Stimulated activated CD4-positive, alpha-beta T cell treated with anti-CD3 and anti-CD28 coated beads, TNF-alpha, amount 100 ng/mL, for 48 hours (primary cell): ENCODE data around the gene GULP1.

Experiments used
- DNase-seq, 3 donors: peaks; one replicate each; pipeline ENCODE4 v3.0.0-alpha.2; 2020; ENCODE audit warnings: low read depth in 3 of 3

Gene GULP1

DNA sequence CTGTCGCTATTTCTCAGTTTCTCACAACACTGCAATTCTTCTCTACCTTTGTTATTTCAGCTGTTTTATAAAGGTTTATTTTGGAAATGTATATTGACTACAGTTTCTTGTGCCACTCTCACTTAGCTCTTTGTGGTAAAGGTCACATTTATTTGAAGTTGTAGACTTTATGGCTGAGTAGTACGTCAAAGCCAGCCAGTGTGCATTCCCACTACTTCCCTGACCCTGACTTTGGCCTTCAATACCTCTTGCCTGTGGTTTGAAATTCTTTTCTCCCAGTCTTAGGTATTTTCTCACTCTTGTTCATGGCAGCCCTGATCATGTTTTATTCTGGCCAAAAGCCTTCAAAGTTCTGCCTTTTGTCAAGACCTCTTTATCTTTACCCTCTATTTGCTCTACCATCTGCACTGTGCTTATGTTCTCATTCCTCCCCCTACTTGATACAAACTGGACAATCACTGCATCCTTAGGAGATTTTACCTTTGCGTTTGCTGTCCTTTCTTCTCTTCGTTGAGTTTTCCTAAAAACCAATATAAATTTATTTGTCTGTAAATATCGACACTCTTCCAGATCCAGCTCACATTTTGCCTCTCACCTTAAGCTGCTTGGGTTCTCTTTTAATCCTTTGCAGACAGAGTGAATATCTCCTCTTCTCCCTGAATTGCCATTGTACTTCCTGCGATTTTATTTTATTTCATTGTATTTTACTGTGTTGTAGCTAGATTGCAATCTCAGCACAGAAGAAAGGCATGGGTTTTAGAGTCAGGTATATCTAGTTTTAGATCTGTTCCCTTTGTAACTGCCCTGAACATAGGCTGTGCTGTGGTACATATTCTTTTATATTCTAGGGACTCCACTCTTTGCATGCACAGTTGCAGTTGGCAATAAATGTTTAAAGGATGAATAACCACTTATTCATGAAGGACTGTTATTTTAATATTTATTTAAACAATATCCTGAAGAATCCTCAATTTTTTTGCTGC lies 31.2 kb downstream of the GULP1 start:
- no peak for DNase-seq

DNA sequence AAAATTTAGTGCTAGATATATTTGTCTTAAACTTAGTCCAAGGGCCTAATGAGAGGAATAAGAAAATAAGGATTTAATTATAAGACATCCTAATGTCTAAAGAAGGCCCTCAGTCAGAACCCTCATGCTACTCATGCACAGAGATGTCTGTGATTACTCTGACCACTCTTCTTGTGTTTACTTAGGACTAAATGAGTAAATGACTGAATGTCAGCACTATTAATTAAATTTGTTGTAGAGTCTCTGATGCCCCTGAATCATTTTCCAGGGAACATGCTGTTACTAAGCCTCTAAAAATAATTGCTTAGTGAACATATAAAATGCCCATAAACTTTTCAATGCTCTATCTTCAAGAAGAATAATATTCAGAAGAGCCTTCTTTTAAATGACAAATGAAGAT lies 32.4 kb downstream of the GULP1 start:
- DNase-seq = no peak

DNA sequence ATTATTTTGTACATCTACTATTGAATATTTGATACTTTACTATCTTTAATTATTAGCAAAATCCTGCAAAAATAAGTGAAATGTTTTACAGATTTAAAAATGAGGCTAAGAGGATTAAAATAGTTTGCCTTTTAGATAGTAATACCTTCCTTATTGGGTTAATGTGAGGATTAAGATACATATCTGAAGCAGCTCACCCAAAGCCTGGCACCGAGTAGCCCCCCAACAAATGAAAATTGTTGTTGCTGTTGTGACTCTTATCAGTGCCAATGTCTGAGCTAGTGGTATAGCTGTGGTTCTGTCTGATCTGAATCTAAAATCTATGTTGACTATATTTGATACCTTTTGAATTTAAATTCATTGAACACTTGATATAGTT lies 34.6 kb downstream of the GULP1 start:
- DNase-seq = no peak

DNA sequence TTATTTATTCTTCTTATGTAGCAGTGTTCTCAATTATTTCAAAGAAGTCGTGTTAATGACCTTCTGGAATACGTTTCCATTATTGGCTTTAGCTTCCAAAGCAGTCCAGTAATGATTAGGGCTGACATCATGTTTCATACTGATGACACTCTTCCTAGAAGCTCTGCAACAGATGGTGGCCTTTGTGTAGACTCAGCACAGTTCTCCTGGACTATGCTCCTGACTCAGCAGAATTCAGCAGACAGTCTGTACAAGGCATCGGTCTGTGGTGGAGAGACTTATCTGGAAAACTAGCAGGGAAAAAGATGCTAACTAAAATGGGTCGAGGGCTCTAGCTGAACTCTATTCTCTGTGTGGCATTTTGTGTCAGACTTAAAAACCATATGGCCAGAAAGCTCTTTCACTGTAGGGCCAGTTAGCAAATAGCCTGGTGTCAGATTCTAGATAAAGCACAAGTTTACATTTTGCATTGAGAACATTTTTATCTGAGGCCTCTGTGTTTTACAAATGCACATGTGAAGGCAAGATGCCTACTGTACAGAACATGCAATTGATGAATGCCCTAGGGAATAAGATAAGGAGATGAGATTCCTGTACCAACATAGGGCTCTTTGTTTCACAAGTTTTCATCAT lies 35.1 kb downstream of the GULP1 start:
- no peak for DNase-seq

DNA sequence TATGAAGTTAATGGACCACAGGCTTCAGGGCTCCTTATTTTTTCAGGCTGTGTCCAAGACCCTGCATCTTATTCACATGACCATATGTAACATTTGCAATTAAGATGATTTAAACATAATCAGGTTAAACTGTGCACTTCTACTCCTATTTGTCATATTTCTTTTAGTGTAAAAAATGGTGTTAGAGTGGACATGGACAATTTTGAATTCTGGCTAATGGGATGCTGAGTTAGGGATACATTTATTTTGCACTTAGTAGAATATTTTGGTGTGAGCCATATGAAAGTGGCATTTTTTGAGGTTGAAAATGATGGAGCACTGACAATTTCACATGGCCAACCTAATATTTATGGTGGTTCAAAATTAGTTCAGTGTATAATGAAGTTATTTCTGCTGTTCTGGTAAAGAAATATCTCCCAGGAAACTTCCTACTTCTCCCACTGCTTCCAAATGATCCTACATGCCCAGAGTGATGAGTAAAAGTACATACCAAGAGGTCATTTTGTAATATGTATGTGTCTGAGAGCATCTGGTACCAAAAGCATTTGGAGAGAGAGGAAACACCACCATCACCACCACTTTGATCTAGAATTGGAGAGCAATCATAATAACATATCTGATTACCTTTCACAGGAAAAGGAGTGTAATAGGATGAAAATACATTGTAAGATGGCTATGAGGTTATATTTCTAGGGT lies 36.0 kb downstream of the GULP1 start:
- no peak for DNase-seq

DNA sequence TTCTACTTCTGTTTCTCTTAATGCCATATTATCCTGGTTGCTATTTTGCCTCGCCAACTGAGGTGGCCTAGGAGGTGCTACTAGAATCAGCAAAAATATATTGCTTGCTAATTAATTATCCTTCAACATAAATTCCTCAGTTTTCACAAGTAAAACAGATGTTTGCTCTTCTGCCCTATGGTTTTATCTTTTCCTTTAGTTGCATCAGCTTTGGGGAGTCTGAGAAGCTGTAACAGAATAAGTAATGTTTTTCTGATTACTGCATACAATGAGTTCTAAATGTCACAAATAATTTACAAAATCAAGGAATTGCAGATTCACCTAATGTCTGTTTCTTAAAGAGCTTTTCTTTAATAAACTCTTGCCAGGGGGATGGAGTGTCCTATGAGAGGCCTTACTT lies 36.7 kb downstream of the GULP1 start:
- DNase-seq = no peak

DNA sequence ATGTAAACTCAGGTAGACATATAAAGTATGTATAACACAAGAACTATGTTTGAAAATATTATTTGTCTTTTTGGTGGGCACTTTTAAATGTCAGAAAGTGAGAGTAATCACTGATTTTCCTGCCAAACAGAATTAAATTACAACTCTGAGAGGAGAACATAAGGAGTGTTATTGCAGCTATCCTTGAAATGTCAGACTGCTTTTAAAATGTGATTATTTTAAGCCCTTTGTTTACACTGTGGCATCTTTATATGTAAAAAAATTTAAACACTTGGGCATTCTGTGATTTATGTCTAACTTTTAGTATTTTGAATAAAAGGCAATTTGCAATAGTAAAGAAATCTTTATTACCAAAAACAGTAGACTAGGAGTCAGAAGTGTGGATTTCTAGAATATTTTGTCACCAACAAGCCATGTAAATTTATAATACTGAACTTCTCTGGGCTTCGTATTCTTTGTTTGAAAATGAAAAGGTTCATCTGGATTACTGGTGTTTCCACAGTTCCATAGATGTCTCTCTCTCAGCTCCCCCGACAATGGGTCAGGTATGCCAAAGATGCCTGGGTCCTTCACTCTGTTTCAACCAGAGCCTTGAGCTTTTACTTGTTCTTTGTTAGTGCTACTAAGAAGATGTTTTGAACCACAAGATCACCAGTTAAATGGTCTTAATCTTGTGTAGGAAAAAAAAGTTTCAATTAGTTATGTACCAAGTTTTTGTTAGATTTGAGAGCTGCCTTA lies 38.8 kb downstream of the GULP1 start:
- no peak for DNase-seq

DNA sequence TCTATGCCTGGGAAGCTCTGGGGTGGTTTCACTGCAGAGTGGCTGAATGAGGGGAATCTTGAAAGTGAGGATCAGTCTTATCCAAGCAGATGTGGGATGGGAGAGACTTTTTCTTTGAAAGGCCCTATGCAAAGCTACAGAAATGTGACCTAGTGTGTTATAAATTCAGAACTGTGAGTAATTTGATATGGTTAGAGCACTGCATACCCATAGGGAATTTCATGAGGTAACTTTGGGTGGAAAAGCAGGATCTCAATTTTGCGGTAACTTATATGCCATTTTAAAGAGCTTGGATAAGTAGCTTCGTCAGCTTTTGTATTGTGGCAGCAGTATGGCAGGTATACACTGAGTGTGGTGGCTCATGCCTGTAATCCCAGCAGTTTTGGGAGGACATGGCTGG lies 40.9 kb downstream of the GULP1 start:
- no peak for DNase-seq

DNA sequence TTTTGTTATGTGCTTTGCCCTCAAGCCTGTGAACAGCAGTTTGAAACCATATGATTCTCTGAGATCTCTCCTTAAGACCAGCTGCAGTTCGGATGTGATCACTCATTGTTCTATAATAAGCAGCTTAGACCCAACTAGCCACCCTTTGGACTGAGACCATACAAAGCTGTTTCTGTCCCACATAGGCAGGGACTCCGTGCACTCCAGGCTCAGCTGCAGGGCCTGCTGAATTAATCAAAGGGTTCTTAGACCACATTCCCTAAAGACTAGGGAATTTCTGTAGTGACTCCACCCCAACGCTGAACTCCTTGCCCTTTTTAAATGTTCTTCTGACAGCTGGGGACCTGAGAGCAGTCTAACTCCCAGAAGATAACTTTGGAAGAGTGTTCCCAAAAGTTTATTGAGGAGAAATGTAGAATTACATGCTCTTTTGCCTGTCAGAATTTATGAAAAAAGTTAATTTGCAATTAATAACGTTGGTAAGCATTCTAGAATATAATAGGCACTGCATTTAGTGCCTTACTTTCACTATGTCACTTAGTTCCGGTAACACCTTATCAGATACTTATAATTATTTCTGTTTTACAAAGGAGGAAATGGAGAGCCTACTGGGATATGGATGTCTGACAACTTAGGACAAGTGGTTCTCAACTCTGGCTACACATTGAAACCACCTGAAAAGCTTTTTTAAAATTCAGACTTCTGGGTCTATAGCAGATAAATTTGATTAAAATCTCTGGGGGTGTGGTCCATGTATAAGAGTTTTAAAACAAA lies 42.3 kb downstream of the GULP1 start:
- DNase-seq = no peak

DNA sequence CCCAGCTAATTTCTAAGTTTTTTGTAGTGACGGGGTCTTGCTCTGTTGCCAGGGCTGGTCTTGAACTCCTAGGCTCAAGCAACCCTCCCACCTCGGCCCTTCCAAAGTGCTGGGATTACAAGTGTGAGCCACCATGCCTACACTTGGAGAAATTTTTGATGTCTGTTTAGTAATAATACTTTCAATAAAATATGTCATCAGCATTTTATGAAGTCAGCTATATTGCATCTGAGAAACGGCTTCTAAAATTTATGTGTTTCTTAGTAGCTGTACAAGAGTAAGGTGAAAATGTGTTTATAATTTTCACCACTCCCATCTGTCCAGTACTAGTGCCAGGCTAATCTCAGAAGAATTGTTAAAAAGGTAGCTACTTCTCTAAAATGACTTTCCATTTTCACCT lies 46.8 kb downstream of the GULP1 start:
- DNase-seq = no peak

DNA sequence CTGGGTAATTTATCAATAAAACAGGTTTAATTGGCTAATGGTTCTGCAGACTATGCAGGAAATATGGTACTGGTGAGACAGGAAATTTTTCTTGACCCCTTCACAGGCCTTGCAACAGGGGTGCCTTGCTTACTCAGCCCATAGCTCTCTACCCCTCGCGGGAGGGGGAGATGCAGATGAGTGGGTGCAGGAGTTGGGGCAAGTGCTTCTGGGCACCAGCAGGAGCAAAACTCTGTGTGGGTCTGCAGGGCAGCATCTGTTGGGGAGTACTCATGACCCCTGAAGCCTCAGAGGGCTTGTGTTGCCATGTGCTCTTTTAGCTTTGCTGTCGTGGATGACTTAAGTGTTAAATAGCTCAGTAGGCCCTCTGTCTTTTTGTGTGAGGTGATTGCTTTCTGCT lies 48.6 kb downstream of the GULP1 start:
- DNase-seq = no peak

DNA sequence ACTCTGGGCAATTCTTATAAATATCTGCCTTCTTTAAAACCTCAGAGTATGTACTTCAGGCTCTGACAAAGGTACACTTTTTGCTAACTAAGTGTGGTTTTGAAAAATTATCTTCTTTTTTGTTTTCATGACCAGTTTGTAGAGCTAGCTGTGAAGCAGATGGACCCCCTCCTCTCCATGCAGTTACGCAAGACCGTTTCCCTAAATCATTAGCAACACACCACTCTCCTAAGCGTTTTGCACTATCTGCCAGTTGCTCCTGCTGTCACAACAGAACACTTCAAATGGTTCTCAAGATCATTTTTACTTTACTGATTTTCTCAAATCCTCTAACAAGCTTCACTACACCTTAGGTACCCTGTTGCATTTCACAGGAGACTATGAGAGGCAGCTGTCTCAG lies 53.3 kb downstream of the GULP1 start:
- DNase-seq = no peak

DNA sequence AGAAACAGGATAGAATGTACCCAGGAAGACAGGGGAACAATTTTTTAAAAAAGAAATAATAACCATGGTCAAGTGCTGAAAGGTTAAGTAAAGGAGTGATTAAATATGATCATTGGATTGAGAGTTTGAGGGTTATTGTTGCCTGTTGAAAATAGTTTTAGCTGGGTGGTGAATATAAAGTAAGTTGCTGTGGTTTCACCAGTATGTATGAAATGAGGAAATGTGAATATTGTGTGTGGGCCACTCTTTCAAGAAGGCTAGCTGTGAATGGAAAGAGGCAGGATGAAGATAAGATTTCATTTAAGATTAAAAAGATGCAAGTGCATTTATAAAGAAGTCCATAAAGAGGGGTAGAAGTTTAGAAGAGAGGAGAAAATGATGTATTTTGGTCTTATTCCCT lies 53.8 kb downstream of the GULP1 start:
- no peak for DNase-seq

DNA sequence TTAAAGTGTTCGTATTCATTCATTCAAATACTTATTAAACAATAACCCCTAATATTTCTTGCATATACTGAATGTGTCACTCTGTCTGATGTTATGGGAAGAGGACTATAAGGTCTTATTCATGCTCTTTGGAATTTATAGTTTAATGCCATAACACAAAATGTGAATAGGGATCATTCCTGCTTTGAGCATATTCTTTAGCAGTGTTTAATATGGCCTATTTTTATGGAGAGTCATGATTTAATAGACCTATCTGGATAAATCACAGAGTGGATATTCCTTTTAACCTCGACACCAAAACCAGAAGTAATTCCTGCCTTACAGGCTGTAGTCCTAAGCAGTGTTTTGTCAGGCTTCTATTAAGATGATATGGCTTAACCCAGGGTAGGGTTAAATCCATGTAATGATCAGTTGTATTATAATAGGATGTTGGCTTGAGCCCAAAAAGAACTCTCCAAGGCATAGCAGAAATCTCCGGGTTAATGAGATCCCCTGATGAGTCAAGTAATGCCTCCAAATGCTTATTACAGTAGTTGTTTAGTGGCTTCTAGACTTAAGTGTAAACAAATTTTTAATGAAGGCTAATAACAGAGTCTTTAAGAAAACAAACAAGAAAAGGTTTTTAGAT lies 54.3 kb downstream of the GULP1 start:
- no peak for DNase-seq

DNA sequence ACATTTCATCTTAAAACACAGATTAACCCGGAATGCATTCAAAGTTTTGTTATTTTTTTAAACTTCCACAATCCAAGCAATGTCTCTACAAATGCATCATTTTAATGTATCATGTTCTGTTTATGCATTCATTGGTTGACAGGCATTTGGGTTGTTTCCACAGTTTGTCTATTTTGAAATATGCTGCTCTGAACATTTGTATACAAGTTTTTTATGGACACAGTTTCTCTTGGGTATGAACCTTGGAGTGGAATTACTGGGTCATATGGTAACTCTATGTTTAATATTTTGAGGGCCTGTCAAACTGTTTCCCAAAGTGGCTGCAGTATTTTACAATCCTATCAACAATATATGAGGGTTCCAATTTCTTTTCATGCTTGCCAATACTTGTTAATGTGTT lies 57.3 kb downstream of the GULP1 start:
- no peak for DNase-seq

DNA sequence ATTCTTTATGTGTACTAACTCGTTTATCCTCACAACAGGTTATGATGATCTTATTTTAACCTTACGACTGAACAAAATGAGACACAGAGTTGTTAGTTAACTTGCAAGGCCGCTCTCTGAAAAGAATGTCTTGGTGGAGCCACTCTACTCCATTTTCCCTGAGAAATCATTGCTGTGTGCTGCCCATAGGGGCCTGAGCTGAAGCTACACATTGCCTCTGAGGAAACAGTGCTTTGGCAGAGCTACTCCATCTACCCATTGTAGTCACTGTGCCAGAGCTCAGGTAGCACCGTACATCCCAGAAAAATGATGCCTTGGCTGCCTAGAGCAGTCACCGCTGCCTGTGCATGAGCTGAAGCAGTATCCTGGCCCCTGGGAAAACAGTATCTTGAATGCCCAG lies 61.6 kb downstream of the GULP1 start:
- DNase-seq = no peak

DNA sequence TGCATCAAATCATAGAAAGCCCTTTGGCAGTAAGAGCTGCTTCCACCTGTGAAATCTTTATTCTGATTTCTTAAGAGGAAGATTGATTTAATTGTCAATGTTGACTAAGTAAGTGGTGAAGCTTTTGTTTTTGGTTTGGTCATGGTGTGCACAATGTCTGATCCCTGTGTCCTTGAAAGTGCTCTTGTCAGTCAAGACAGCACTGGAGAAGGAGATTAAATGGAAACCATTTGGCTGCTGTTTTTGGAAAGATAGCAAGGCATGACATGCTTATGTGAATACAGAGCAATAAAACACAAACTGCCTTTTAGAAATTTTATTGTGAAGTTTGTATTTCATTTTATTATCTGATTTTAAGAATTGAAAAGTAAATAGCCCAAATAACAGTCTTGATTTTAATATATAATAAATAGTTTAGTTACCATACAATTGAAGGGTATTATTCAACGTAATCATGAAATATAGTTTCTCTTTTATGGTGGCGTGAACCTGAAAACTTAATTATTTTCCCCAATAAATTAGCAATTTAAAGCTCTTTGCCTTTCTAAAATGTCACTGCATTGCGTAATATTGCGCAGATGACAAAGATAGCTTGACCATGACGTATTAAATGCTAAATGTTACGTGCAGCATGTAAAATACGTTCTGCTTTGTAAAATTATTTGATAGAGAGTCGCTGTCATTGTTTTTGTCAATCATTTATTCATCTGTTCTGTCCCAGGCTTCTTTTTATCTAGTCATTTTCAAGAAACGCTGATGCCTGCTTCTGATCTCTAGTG lies 69.0 kb downstream of the GULP1 start:
- DNase-seq = no peak

DNA sequence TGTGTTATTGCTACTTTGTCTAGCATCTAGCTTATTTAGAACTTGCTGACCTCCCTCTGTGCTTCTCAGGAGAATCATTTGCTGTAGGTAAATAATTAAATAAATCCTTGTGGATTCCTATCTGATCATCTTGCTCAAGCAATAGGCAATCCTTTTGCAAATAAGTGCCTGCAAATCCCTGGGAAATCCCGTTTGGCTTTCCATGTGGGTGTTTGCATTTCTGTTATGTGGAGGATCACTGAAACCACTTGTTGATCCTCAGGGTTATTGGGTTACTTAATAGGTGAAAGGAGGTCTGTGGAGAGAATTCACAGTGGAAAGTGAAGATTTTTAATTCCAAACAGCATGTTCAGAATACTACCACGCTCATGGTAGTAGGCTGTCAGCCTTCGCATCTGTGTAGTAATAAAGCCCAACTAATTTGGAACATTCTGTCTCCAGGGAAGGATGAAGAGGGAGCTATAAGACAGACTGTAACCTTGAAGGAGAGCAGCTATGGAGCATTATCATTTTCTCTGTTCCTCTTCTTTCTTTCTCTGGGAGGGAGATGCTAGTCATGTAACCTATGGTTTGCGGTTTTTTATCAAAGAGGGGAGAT lies 72.5 kb downstream of the GULP1 start:
- DNase-seq = no peak

DNA sequence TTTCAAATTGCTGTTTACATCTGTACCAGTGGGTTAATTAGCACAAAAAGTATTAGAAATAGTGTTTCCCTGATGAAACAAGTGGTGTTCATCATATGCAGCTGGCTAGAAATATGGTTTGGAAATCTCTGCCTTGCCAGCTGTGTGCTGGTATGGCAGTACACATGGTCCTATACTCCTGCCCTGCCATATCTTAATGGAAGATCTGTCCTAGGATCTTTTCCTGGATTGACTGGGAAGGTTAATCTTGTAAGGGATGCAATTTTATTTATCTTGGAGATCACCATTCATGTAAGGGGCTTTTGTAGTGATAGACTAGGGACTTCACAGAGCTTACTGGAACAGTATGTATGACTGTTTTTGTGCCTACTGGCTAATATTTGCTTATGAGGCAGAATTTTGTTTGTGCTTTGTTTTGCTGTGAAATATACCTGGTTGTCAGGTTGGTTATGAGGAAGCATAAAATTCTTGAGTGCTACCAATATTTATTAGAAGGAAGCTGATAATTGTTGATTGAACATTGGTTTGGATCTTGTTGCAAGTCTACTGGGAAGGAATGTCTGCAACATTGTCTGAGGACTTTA lies 73.5 kb downstream of the GULP1 start:
- DNase-seq = no peak
